ENCODE data around the gene NBDY.
"Not testable (repeated sequence)": the region's sequence is repeated elsewhere in the genome, so short reads cannot be mapped to it uniquely, and the experiment has no call there.

Gene NBDY

DNA sequence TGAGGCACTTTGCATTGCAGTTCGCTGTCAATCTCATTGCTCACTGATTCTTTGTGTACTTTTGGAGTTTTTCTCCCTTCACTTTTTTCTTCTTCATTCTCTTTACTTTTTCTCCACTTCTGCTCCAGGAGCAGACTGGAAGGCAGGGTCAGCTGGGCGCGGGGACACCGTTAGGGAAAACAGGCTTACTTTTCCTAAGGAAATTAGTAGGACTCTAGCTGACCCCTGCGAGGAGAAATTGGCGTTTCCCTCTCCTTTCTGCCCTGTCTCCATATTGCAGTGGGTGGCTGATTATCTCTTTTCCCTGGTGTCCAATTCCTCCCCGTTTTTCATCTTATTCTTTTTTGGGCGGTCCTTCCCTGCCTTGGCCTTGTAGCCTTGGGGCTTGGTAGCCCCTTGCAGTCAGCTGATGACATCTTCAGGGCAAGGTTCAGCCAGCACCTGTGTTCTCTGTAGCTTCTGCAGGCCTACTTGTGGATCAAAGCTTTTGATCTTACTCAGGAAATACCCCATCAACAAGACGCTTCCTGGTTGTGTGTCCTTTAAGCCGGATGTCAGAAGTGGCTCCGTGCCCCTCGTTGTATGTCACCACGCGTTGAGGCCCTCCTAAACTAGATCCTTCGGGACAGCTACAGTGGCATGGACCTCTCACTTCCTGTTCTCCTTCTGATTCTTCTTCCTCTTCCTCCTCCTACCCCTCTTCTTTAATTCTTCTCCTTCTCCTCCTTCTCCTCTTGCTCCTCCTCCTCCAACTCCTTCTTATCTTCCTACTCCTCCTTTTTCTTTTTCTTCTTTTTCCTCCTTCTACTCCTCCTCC lies 36.1 kb downstream of the NBDY start:
- no peak for DNase-seq

DNA sequence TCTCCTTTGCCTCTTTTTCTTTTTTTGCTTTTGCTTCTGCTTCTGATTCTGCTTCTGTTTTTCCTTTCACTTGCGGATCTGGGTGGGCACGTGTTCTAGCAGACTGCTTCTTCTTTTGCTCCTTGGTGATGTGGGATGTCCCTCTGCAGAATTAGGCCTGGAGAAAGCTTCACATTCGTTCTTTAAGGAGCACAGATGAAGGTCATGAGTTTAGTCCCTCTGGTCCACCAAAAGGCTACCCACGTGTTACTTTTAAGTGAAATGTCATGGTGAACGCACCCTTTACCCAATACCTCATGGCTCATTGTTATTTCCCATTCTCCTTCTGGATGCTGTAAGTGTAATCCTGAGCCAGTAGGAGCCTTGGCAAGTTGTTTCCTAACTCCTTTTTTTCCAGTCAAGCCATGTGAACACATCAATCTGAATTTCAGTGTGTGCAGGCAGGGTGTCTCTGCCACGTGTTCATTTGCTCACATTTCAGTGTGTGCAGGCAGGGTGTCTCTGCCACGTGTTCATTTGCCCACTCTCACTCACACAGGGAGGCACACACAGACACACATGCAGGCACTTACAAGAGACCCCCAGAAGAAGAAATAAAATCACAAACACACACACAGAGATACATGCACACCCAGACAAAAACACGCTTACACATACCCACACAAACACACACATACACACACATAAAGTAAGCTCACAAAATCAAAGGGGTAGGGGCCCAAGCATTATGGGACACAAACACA lies 36.9 kb downstream of the NBDY start:
- no peak for DNase-seq

DNA sequence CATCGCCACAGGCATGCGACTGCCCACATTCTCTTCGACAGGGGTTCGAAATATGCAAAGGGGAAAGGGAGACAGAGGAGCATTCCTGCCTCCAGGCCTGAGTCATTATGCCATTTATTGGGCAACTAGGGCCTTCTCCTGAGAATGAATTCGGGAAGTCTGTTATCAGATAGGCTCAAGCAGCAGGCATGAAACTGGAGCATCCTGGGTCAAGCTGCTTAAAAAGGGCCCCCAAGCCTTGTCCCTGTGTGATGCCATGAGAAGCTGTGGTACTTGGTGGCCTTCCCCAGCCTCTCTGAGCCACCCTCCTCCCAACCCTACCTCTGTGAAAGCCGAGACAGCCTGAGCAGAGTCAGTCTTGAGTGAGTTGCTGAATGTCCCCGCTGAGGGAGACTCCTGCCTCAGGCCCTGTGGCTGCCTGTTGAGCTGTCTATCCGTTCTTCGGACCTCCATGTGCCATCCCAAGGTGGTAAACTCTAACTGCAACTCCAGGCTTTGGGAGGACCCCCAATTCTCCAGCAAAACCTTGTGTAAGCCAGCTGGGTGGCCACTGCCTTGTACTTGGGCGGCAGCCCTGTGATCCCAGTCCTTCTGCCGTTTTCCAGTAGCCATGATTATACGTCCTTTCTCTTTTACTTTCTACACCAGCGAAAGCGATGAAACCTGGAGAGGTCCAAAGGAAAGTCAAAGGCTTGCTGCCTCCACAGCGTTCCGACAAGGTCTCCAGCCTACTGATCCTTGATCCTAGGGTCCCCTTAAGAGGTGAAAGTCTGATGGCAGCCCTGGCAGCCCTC lies 37.7 kb downstream of the NBDY start:
- DNase-seq: no peak

DNA sequence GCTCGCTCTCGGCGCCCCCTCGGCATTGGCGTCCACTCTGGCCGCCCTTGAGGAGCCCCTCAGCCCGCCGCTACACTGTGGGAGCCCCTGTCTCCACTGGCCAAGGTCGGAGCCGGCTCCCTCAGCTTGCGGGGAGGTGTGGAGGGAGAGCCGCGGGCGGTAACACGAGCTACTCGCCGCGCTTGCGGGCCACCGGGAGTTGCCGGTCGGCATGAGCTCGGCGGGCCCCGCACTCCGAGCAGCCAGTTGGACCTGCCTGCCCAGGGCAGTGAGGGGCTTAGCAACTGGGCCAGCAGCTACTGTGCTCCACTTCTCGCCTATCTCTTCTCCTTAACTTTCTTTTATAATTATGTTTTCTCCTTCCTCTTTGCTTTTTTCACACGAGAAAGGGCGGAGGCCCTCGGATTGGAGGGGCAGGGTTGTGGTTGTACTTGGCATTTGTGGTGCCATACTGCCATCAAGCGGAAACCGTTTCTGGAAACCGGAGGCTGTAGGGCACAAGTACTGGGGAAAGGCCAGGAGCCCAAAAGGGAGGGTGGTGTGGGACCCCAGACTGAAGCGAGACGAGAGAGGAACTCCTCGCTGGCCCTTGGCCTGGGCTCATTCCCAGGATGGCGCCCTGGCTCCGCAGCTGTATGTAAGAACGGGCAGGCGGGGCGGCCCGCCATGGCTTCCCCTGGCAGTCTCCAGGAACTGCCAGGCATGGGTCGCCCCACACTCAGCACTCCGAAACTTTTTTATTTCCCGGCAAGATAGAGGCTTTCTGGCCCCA lies 38.5 kb downstream of the NBDY start:
- not testable (repeated sequence) for DNase-seq

DNA sequence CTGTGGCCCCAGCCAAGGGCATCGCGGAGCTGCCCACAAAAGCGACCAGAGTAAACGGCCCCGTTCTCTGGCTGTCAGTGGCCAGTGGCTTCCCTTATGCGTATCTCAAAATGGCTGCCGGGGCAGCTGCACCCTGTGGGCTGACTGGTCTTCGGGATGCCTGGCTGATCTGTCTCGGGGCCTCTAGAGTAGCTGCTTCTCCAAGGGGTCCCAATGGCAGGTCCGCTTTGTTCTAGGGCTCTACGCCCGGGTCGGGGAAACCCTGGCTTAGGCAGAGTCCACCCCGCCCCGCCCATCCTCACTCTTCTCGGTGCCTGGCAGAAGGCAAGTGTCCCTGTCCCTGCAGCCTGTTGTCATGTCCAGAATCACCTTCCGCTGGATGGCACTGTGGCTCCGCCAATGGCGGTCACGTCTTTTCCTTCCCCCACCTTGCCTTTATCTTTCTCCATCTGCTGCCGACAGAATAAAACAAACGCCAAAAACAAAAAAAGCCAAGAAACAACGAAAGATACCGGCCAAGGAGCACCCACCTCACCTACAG lies 39.1 kb downstream of the NBDY start:
- not testable (repeated sequence) for DNase-seq

DNA sequence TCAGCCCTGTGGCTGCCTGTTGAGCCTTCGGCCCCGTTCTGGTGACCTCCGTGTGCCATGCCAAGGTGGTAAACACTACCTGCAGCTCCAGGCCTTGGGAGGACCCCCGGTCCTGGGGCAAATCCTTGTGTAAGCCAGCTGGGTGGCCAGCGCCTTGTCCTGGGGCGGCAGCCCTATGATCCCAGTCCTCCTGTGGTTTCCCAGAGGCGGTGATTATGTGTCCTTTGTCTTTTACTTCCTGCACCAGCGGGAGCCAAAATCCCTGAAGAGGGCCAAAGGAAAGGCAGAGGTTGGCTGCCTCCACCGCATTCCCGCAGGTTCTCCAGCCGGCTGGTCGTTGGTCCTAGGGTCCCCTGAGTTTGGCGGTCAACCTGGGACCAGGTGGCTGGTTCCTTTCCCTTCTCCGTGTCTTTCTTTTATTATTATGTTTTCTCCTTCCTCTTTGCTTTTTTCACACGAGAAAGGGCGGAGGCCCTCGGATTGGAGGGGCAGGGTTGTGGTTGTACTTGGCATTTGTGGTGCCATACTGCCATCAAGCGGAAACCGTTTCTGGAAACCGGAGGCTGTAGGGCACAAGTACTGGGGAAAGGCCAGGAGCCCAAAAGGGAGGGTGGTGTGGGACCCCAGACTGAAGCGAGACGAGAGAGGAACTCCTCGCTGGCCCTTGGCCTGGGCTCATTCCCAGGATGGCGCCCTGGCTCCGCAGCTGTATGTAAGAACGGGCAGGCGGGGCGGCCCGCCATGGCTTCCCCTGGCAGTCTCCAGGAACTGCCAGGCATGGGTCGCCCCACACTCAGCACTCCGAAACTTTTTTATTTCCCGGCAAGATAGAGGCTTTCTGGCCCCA lies 43.9 kb downstream of the NBDY start:
- not testable (repeated sequence) for DNase-seq

DNA sequence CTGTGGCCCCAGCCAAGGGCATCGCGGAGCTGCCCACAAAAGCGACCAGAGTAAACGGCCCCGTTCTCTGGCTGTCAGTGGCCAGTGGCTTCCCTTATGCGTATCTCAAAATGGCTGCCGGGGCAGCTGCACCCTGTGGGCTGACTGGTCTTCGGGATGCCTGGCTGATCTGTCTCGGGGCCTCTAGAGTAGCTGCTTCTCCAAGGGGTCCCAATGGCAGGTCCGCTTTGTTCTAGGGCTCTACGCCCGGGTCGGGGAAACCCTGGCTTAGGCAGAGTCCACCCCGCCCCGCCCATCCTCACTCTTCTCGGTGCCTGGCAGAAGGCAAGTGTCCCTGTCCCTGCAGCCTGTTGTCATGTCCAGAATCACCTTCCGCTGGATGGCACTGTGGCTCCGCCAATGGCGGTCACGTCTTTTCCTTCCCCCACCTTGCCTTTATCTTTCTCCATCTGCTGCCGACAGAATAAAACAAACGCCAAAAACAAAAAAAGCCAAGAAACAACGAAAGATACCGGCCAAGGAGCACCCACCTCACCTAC lies 44.5 kb downstream of the NBDY start:
- not testable (repeated sequence) for DNase-seq

DNA sequence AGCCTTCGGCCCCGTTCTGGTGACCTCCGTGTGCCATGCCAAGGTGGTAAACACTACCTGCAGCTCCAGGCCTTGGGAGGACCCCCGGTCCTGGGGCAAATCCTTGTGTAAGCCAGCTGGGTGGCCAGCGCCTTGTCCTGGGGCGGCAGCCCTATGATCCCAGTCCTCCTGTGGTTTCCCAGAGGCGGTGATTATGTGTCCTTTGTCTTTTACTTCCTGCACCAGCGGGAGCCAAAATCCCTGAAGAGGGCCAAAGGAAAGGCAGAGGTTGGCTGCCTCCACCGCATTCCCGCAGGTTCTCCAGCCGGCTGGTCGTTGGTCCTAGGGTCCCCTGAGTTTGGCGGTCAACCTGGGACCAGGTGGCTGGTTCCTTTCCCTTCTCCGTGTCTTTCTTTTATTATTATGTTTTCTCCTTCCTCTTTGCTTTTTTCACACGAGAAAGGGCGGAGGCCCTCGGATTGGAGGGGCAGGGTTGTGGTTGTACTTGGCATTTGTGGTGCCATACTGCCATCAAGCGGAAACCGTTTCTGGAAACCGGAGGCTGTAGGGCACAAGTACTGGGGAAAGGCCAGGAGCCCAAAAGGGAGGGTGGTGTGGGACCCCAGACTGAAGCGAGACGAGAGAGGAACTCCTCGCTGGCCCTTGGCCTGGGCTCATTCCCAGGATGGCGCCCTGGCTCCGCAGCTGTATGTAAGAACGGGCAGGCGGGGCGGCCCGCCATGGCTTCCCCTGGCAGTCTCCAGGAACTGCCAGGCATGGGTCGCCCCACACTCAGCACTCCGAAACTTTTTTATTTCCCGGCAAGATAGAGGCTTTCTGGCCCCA lies 49.3 kb downstream of the NBDY start:
- not testable (repeated sequence) for DNase-seq

DNA sequence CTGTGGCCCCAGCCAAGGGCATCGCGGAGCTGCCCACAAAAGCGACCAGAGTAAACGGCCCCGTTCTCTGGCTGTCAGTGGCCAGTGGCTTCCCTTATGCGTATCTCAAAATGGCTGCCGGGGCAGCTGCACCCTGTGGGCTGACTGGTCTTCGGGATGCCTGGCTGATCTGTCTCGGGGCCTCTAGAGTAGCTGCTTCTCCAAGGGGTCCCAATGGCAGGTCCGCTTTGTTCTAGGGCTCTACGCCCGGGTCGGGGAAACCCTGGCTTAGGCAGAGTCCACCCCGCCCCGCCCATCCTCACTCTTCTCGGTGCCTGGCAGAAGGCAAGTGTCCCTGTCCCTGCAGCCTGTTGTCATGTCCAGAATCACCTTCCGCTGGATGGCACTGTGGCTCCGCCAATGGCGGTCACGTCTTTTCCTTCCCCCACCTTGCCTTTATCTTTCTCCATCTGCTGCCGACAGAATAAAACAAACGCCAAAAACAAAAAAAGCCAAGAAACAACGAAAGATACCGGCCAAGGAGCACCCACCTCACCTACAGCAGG lies 50.0 kb downstream of the NBDY start:
- not testable (repeated sequence) for DNase-seq

DNA sequence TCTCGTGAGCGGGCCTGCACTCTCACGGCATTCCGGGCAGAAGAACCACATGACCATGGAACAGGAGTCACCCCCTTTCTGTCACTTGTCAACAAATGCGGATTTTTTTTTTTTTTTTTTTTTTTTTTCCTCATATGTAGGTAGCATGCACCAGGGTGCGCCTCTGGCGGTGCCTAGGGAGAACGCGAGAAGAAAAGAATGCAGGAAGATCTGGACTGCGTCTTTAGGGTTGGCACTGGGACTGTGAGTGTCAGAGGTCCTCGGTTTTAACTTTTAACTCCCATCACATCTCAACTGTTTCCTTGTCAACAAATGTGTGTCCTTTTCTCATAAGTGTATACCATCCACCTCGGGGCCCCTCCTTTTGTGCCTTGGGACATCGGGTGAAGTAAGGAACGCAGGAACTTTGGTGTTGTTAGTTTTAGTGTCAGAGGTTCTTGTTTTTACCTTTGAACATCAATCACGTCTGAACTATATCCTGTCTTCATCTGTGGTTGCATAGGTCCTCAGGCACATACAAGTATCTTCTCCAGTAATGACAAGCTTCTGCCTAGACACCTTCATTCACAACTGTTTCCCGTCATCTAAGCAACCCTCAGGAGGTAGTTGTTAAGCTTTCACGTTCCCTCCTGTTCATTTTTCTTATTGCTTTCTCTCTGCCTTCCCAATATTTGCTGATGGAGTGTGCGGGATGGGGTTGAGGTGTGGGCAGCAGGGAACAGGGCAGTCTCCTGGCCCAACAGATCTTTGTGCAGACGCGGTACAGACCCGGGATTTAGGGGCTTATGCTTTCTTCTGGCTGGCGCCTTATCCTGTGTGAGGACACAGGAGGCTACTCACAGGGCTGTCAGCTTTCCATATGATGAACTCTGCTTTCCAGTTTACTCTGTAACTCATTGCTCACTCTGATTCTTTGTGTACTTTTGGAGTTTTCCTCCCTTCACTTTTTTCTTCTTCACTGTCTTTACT lies 51.9 kb downstream of the NBDY start:
- not testable (repeated sequence) for DNase-seq

DNA sequence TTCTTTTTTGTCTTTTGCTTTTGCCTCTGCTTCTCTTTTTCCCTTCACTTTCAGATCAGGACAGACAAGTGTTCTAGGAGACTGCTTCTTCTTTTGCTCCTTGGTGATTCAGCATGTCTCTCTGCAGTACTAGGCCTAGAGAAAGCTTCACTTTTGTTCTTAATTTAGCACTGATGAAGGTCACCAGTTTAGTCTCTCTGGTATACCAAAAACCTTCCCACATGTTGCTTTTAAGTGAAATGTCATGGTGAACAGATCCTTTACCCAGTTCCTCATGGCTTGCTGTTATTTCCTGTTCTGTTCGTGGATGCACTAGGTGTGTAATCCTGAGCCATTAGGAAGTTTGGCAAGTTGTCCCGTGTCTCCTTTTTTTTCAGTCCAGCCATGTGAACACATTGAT lies 53.3 kb downstream of the NBDY start:
- no peak for DNase-seq

DNA sequence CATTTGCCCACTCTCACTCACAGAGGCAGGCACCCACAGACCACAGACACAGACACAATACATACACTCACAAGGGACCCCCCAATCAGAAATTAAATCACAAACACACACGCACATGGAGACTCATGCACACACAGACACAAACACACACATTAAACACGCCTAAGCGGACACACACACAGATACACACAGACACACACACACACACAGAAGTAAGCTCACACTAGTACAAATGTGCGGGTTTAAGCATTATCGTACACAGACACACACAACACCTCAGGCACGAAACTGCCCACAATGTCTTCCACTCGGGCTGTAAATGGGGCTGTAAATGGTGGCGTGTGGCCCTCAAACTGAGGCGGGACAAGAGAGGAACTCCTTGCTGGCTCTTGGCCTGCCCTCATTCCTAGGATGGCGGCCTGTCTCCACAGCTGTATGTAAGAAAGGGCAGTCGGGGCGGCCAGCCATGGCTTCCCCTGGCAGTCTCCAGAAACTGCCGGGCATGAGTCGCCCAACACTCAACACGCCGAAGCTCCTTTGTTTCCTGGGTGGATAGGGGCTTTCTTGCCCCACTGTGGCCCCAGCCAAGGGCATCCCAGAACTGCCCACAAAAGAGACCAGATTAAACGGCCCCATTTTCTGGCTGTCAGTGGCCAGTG lies 53.9 kb downstream of the NBDY start:
- DNase-seq: peak in 1 of 2 donors; percentile 53

DNA sequence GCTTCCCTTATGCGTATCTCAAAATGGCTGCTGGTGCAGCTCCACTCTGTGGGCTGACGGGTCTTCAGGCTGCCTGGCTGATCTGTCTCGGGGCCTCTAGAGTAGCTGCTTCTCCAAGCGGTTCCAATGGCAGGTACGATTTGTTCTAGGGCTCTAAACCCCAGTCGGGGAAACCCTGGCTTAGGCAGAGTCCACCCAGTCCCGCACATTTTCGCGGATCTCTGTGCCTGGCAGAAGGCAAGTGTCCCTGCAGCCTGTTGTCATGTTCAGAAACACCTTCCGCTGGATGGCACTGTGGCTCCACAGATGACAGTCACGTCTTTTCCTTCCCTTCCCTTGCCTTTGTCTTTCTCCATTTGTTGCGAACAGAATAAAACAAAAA lies 54.4 kb downstream of the NBDY start:
- DNase-seq: peak; percentile 66 to 83

DNA sequence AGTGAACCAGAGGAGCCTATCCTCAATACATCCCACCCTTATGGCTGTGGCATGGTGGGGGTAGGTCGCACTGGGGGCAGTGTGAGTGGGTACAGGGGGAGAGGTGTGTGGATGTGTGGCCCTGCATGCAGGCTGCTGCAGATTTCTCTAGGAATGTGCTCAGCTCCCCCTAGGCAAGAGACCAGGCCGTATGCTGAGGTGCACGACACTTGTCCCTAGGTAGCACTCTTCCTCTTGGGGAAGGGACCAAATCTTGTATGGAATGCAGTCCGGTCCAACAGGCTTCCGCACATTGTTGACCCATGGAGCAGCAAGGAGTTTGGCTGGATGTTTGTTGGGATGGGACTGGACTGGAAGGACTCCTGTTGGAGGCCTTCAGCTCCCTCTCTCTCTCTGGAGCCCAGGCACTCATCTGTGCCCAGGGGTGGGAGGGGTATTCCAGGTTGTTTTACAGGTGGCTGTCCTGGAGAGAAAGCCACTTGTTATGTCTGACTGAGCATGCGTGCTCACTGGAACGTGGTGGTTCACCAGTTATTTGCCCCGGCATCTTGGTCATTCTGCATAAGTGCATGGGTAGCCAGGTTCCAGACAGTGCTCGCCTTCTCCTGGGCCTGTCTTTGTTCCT lies 55.1 kb downstream of the NBDY start:
- no peak for DNase-seq

DNA sequence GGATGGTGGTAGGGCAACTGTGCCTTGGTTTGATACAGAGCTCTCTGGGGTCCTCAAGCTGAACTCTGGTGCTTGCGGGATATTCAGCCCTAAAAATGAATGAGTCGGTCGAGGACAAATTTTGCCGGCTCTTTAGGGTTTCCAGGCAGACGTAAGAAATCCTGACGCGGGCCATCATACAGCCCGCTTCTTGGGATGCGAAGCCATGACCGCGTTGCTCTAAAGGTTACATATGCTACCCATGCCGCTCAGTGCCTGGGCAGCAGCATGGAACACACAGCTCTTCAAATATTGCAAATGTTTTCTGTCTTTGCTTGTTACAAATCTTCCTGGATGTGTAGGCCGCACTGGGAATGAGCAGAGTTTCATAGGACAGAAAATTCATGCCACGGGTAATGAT lies 55.6 kb downstream of the NBDY start:
- no peak for DNase-seq

DNA sequence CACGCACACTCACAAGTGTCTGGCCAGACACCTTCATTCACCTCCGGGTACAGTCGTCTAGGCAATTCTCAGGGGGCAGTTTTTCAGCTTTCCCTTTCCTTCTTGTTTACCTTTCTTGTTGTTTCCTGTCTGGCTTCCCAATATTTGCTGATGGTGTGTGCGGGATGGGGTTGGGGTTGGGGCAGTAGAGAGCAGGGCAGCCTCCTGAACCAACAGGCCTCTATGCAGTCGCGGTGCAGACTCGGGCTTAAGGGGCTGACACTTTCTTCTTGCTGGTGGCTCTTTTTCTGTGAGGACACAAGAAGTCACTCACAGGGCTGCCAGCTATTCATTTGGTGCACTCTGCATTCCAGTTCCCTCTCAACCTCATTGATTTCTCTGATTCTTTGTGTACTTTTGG lies 56.4 kb downstream of the NBDY start:
- no peak for DNase-seq
